MCF 10A (cell line): ENCODE data around the gene ENTPD5. TPM values are rescaled to one million over a fixed set of nuclear protein-coding genes. Genes with fewer than 3 reads are reported as not detected.
"Not testable (repeated sequence)": the region's sequence is repeated elsewhere in the genome, so short reads cannot be mapped to it uniquely, and the experiment has no call there.

ENCODE experiments used
- BruUV-seq: library from RNA; stranded (reverse); fragments of 400-500 nt; replicated peaks from 2 replicates; lab custom pipeline; 2021; lab: Mats Ljungman, UMichigan
- CTCF ChIA-PET: fragments of 300-600 bp; sonication (Branson Sonifier 250); formaldehyde crosslinking; extraction: SDS; loops from one replicate; lab custom pipeline; 2021; ENCODE audit warnings: antibody characterized with exemption, inconsistent platforms; lab: Yijun Ruan, JAX
- POLR2A ChIA-PET: fragments of 300-600, 350-650 bp; sonication (Branson Sonifier 250); formaldehyde crosslinking; extraction: SDS; loops from one replicate; lab custom pipeline; 2020; ENCODE audit warnings: antibody characterized with exemption, inconsistent platforms; lab: Yijun Ruan, JAX
- DNase-seq: peaks from one replicate; pipeline ENCODE4 v3.0.0-alpha.2; 2018; ENCODE audit not compliant: unreplicated experiment
- H3K27ac Mint-ChIP-seq: one replicate; pipeline ENCODE4 v1.8.0; 2022; ENCODE audit warnings: mild to moderate bottlenecking, low read depth, mixed read lengths; ENCODE audit not compliant: unreplicated experiment
- H3K27me3 Mint-ChIP-seq: one replicate; pipeline ENCODE4 v1.8.0; 2022; ENCODE audit warnings: mixed read lengths; ENCODE audit not compliant: insufficient read depth, unreplicated experiment
- H3K36me3 Mint-ChIP-seq: one replicate; pipeline ENCODE4 v1.8.0; 2022; ENCODE audit warnings: mild to moderate bottlenecking, moderate library complexity, mixed read lengths; ENCODE audit not compliant: insufficient read depth, unreplicated experiment
- H3K4me1 Mint-ChIP-seq: one replicate; pipeline ENCODE4 v1.8.0; 2022; ENCODE audit warnings: mixed read lengths; ENCODE audit not compliant: insufficient read depth, unreplicated experiment
- H3K4me3 Mint-ChIP-seq: one replicate; pipeline ENCODE4 v1.8.0; 2022; ENCODE audit warnings: mild to moderate bottlenecking, moderate library complexity, mixed read lengths; ENCODE audit not compliant: unreplicated experiment
- H3K9me3 Mint-ChIP-seq: one replicate; pipeline ENCODE4 v1.8.0; 2022; ENCODE audit warnings: mixed read lengths; ENCODE audit not compliant: unreplicated experiment
- CTCF ChIP-seq: fragments of 200-600 bp; IDR thresholded peaks from one replicate; pipeline ENCODE4 v1.8.0; 2022; ENCODE audit warnings: antibody characterized with exemption, mild to moderate bottlenecking; ENCODE audit not compliant: unreplicated experiment
- intact Hi-C: fragments of 100-400 bp; cut with micrococcal nuclease; formaldehyde crosslinking; loops from 2 replicates; pipeline ENCODE4 v1.14.1; 2022
- total RNA-seq: library from RNA; stranded (reverse); gene quantifications from 2 replicates; pipeline ENCODE4 v1.2.3, GENCODE V29; 2022

Gene ENTPD5
- total RNA-seq, 1 experiment from 2014 or later: 13.9 TPM

GRCh38 chr14:73935666-73936065, 83.4 kb downstream of the ENTPD5 start:
- no peaks in the 10 kb centered on the region for H3K4me1 Mint-ChIP-seq
- peak; percentile 20 for DNase-seq
- TF ChIP-seq CTCF: peak; percentile 22
- no TSS peak for BruUV-seq
- no peak overlapping the region for H3K4me3 Mint-ChIP-seq
- ChIA-PET POLR2A (interaction anchor here (0.7 to 1.4 kb wide), 8 partner anchors 8 to 615 kb away, joined by 3 to 5 read pairs (median 3); partner anchors contain the start of genes COQ6, FAM161B and PTGR2), CTCF (interaction anchor here (0.6 to 1.0 kb wide), 5 partner anchors 12 to 160 kb away, joined by 3 to 6 read pairs (median 4); no protein-coding TSS in a partner anchor)
- H3K9me3 Mint-ChIP-seq: no peaks in the 10 kb centered on the region
- intact Hi-C loops: no loop called here
- H3K36me3 Mint-ChIP-seq: peaks cover 63% of the 10 kb centered on the region
- H3K27ac Mint-ChIP-seq: no peak overlapping the region
- H3K27me3 Mint-ChIP-seq: no peaks in the 10 kb centered on the region

GRCh38 chr14:73924337-73924736, 94.8 kb downstream of the ENTPD5 start:
- ChIA-PET POLR2A (interaction anchor here (1.7 kb wide), 1 partner anchor 11 kb away, joined by 3 read pairs; no protein-coding TSS in a partner anchor), CTCF (interaction anchor here (0.6 to 0.8 kb wide), 3 partner anchors 26 to 338 kb away, joined by 3 to 4 read pairs (median 4); partner anchors contain the start of genes COQ6 and FAM161B)
- Mint-ChIP-seq H3K4me3 (no peak overlapping the region), H3K9me3 (no peaks in the 10 kb centered on the region), H3K27ac (no peak overlapping the region), H3K27me3 (no peaks in the 10 kb centered on the region), H3K4me1 (no peaks in the 10 kb centered on the region), H3K36me3 (peaks cover 99% of the 10 kb centered on the region)
- no peak for TF ChIP-seq CTCF
- no peak for DNase-seq
- intact Hi-C loops: no loop called here
- no TSS peak for BruUV-seq

GRCh38 chr14:73919457-73919856, 99.6 kb downstream of the ENTPD5 start:
- H3K9me3 Mint-ChIP-seq, H3K4me1 Mint-ChIP-seq, H3K27me3 Mint-ChIP-seq, intact Hi-C loops, CTCF ChIA-PET, DNase-seq, BruUV-seq, H3K4me3 Mint-ChIP-seq, H3K27ac Mint-ChIP-seq: not testable (repeated sequence)
- peaks cover 86% of the 10 kb centered on the region for H3K36me3 Mint-ChIP-seq
- POLR2A ChIA-PET: interaction anchor here (1.4 kb wide), 1 partner anchor 11 kb away, joined by 4 read pairs; no protein-coding TSS in a partner anchor

DNA sequence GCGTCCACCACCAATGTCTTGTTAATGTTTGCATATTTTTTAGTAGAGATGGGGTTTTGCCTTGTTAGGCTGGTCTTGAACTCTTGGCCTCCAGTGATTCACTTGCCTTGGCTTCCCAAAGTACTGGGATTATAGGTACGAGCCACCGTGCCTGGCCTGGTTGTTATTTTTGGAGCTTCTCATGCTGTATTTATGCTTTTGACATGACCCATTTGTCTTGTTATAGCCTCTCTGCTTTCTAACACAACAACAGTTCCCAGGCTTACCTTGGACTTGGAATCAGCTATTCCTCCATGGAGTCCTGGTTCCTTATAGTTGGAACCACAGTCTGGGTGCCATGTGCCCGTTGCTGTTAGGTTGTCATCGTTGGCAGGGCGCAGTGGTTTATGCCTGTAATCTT, 102.8 kb downstream of the ENTPD5 start:
- peaks cover 88% of the 10 kb centered on the region for H3K36me3 Mint-ChIP-seq
- CTCF ChIA-PET: interaction anchor here (0.6 to 1.2 kb wide), 2 partner anchors 13 to 880 kb away, joined by 3 read pairs; no protein-coding TSS in a partner anchor

More for the DNA sequence above, 102.8 kb downstream of the ENTPD5 start:
- peaks cover 6% of the 10 kb centered on the region for H3K4me1 Mint-ChIP-seq
- DNase-seq: no peak
- TF ChIP-seq CTCF: no peak
- H3K27me3 Mint-ChIP-seq: no peaks in the 10 kb centered on the region
- POLR2A ChIA-PET: interaction anchor here (0.7 to 1.1 kb wide), 2 partner anchors 9 to 29 kb away, joined by 3 to 4 read pairs; no protein-coding TSS in a partner anchor
- BruUV-seq: no TSS peak
- intact Hi-C loops: no loop called here
- no peak overlapping the region for H3K4me3 Mint-ChIP-seq
- H3K9me3 Mint-ChIP-seq: no peaks in the 10 kb centered on the region
- peak overlapping the region; percentile 9 for H3K27ac Mint-ChIP-seq
